NT2/D1 (cell line): Measurements from ENCODE around the gene CELF2.

Experiments
- DNase-seq: peaks from one replicate; pipeline ENCODE4 v3.0.0-alpha.2; 2011; ENCODE audit warnings: low read depth, low spot score
- H3K27me3 ChIP-seq: 2 replicates; pipeline ENCODE4 v1.6.0; 2011; ENCODE audit warnings: mild to moderate bottlenecking; ENCODE audit not compliant: insufficient read length, insufficient read depth
- H3K36me3 ChIP-seq: 2 replicates; pipeline ENCODE4 v1.6.1; 2011; ENCODE audit warnings: mild to moderate bottlenecking, low read length, mixed read lengths; ENCODE audit not compliant: insufficient read depth, insufficient read length
- H3K4me1 ChIP-seq: 2 replicates; pipeline ENCODE4 v1.5.1; 2011; ENCODE audit not compliant: insufficient read depth, insufficient read length
- H3K4me3 ChIP-seq: 2 replicates; pipeline ENCODE4 v1.5.1; 2011; ENCODE audit warnings: low read depth; ENCODE audit not compliant: insufficient read length
- H3K9ac ChIP-seq: 2 replicates; pipeline ENCODE4 v1.6.0; 2011; ENCODE audit warnings: low read depth; ENCODE audit not compliant: insufficient read length
- H3K9me3 ChIP-seq: 2 replicates; pipeline ENCODE4 v1.5.1; 2011; ENCODE audit warnings: mild to moderate bottlenecking, low read length; ENCODE audit not compliant: insufficient read depth
- SUZ12 ChIP-seq: IDR thresholded peaks from 2 replicates; pipeline ENCODE4 v1.6.1; 2011; ENCODE audit not compliant: insufficient read length, insufficient read depth; ENCODE audit errors: extremely low read depth
- YY1 ChIP-seq: IDR thresholded peaks from 2 replicates; pipeline ENCODE4 v1.6.1; 2011; ENCODE audit not compliant: insufficient read length, insufficient read depth
- ZNF274 ChIP-seq: IDR thresholded peaks from 2 replicates; pipeline ENCODE4 v1.6.1; 2011; ENCODE audit warnings: mild to moderate bottlenecking, low read depth, low read length

Gene CELF2

DNA sequence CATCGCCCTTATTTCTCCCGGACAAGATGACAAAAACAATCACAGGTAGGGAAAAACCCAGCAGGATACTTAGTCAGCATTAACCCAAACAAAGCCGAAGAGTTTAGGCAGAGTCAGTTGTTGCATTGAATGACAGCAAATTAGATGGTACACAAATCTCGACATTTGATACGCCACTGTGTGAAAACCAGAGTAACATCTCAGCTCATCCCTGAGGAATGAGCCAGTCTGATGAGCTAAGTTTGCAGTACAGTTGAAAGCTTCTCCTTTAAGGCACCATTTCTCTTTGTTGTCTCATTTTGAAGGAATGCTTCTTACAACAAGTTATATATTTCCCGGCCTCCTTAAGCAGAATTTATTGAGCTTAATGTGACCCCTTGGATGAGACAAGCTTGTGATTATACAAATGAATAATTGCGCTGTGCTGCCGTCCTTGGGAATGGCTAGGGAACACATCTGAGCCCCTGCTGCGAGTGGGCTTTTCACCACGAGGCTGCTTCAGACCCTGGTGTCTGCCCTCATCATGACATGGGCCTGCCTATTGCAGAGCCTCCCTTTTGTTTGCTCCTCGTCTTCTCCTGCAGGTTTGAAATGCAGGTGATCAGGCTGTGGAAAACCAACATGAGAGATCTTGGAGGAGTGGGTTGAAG is 137.3 kb downstream of the CELF2 start:
- no peak overlapping the region for H3K4me3 ChIP-seq
- no peaks in the 10 kb centered on the region for H3K4me1 ChIP-seq
- H3K27me3 ChIP-seq: no peaks in the 10 kb centered on the region
- TF ChIP-seq SUZ12: no peak
- no peak for TF ChIP-seq ZNF274
- no peak for TF ChIP-seq YY1
- no peak for DNase-seq
- H3K36me3 ChIP-seq: no peaks in the 10 kb centered on the region
- H3K9me3 ChIP-seq: no peaks in the 10 kb centered on the region
- no peak overlapping the region for H3K9ac ChIP-seq

DNA sequence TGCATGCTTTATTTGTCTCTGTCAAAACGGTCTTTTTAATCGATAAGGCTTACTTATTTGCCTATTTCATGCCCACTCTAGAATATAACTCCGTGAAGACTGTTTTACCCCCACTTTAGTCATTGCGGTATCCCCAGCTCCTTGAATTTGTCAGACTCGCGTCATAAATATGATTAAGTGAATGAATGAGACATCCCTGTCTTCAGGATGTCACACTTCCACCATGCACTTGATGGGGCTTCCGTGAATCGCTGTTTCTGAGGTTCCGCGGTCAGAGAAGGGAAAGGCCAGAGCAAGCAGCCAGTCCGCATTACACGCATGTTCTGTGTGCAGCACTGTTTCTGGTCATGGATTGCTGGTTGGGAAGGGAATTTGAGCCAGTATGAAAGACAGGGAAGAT is 138.8 kb downstream of the CELF2 start:
- no peak for TF ChIP-seq YY1
- no peak for TF ChIP-seq ZNF274
- Histone ChIP-seq H3K9ac (no peak overlapping the region), H3K9me3 (no peaks in the 10 kb centered on the region), H3K27me3 (no peaks in the 10 kb centered on the region), H3K4me3 (no peak overlapping the region), H3K4me1 (no peaks in the 10 kb centered on the region), H3K36me3 (no peaks in the 10 kb centered on the region)
- no peak for DNase-seq

DNA sequence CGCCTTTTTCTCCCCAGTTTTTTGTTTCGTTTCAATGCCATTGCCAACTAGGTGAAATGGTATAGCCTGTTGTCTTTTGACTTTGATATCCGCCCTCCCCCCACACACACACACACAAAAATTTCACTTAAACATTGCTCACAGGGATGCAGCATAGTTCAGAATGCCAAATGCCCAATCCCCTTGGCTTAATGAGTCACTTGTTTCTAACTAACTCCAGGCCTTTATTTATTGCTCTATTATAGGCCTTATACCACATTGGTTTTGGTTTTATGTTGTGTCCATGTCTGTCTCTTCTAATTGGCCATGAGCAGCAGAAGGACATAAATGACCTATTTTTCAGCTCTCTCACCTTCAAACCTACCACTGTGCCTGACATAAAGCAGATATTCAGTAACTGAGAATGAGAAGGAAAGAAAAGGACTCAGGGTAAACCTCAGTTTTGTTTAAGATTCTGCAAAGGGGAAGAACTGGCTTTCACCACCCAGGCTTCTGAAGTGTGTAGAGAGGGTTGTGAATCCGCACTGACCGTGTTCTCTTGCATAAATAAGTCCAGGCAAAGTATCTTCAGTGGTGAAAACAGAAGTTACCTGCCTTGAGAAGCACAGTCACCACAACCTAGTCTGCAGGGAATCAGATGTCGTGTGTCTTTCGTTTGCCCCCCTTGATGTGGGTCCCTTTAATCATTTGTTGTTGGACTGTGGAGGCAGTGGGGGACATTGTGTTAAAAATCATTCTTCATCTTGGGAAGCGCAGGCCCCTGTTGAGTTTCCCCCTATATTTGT is 139.8 kb downstream of the CELF2 start:
- no peak overlapping the region for H3K9ac ChIP-seq
- DNase-seq: no peak
- no peak for TF ChIP-seq SUZ12
- TF ChIP-seq ZNF274: no peak
- no peak for TF ChIP-seq YY1
- no peaks in the 10 kb centered on the region for H3K9me3 ChIP-seq
- no peaks in the 10 kb centered on the region for H3K27me3 ChIP-seq
- H3K4me1 ChIP-seq: no peaks in the 10 kb centered on the region
- no peaks in the 10 kb centered on the region for H3K36me3 ChIP-seq
- H3K4me3 ChIP-seq: no peak overlapping the region

DNA sequence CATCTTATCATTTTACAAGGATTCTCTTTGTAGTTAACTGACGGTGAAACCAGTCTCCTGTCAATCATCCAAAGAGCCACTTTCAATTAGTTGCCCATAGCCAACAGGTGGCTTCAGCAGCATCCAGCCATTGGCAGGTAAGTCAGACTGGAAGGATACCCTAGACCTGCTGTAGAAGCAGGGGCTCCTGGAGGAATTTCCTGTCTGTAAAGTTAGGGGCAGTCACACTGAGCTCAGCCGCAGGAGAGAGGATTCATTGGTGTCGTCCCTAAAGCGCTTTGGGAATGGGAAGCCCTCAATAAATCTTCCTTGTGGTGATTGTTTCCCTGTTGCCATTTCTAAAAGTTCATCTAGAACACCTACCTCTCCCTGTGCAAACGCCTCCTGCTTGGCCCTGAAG is 140.4 kb downstream of the CELF2 start:
- no peaks in the 10 kb centered on the region for H3K4me1 ChIP-seq
- H3K36me3 ChIP-seq: no peaks in the 10 kb centered on the region
- no peaks in the 10 kb centered on the region for H3K27me3 ChIP-seq
- no peak overlapping the region for H3K9ac ChIP-seq
- TF ChIP-seq YY1 (no peak), SUZ12 (no peak), ZNF274 (no peak)
- H3K9me3 ChIP-seq: no peaks in the 10 kb centered on the region
- H3K4me3 ChIP-seq: no peak overlapping the region
- DNase-seq: no peak

DNA sequence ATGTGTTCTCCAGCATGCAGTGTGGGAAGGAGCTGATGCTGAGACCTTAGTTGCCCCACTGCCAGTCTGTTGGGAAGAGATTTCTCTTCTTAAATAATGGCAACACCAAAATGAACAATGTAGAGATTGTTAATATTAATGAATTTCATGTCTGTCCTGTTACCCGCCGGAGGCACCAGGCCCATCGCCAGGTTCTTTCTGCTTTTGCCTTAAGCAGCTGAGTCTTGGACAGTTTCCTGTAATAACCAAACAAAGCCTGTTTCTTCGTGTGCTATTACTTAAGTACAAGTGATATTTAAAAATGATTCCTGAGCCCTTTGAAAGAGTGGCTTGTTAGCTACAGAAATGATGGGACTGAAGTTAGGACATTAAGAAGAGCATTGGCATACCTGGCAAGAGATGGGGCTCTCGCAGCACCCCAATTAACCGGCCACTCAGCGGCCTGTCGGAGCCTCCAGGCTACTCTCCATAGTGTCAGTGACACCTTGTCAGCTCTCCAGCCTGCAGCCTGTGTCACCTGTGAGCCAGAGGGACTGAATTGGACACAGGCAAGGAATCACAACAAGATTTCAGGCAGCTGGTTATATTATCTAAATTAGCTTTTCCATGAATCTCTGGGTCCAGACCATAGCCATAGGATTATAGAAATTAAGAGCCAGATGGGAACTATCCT is 142.0 kb downstream of the CELF2 start:
- Histone ChIP-seq H3K4me3 (no peak overlapping the region), H3K4me1 (no peaks in the 10 kb centered on the region), H3K27me3 (no peaks in the 10 kb centered on the region), H3K9me3 (no peaks in the 10 kb centered on the region), H3K9ac (no peak overlapping the region), H3K36me3 (no peaks in the 10 kb centered on the region)
- TF ChIP-seq YY1: no peak
- TF ChIP-seq SUZ12: no peak
- no peak for TF ChIP-seq ZNF274
- no peak for DNase-seq

DNA sequence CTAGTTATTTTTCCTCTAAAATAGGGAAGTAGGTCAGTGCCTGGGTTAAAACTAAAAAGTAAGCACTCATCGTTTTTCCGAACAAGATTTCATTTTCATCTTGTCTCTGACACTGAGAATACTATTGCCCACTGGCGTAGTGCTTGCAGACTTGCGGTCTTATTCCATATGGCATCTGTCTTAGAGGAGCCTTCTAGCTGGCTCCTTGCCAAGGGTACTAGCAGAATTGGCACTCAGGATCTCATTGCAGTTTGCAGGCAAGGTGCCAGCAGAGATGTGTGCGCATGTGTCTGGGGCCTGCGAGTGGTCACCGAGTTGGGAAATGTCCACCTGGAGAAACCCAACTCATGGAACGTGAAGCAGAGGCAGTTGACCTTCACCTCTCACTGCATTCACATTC is 143.4 kb downstream of the CELF2 start:
- Histone ChIP-seq H3K36me3 (no peaks in the 10 kb centered on the region), H3K4me1 (no peaks in the 10 kb centered on the region), H3K4me3 (no peak overlapping the region), H3K9me3 (no peaks in the 10 kb centered on the region), H3K27me3 (no peaks in the 10 kb centered on the region), H3K9ac (no peak overlapping the region)
- DNase-seq: no peak
- TF ChIP-seq SUZ12: no peak
- no peak for TF ChIP-seq YY1
- no peak for TF ChIP-seq ZNF274

DNA sequence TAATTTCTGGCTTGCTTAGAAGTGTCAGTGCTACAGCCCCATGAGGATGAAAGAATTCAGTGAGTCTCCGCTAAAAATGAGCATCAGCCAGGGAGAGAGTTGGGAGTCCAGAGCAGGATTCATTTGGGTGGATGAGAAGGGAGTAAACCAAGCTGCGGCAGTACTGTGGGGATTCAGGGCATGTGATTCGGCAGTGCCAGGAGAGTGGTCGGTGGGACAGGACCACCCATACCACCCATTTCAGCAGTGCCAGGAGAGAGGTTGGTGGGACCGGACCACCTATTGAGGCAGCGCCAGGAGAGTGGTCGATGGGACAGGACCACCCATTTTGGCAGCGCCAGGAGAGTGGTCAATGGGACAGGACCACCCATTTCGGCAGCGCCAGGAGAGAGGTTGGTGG is 144.2 kb downstream of the CELF2 start:
- no peak for DNase-seq
- Histone ChIP-seq H3K4me3 (no peak overlapping the region), H3K27me3 (no peaks in the 10 kb centered on the region), H3K9me3 (no peaks in the 10 kb centered on the region), H3K9ac (no peak overlapping the region), H3K36me3 (no peaks in the 10 kb centered on the region), H3K4me1 (no peaks in the 10 kb centered on the region)
- TF ChIP-seq ZNF274 (no peak), SUZ12 (no peak), YY1 (no peak)
